CD4-positive, alpha-beta T cell (primary cell): ENCODE measurements around the gene CARS2. TPM values are rescaled to one million over a fixed set of nuclear protein-coding genes. Genes with fewer than 3 reads are reported as not detected.
A peak's percentile ranks its signal among the peaks of the same experiment; 100 is the strongest.

ENCODE experiments used
- ATAC-seq: fragments of 200-7000 bp; cut with Tn5 transposase; one replicate; pipeline ENCODE4 v1.10.0; 2022; ENCODE audit warnings: mild to moderate bottlenecking; ENCODE audit not compliant: poor library complexity
- CTCF ChIA-PET: fragments of 350-600 bp; sonication (Branson Sonifier 250); formaldehyde crosslinking; loops from one replicate; lab custom pipeline; 2021; ENCODE audit warnings: antibody characterized with exemption, inconsistent platforms; lab: Charles Lee
- POLR2A ChIA-PET: fragments of 350-600 bp; sonication (Branson Sonifier 250); formaldehyde crosslinking; loops from one replicate; lab custom pipeline; 2021; ENCODE audit warnings: antibody characterized with exemption, inconsistent platforms; lab: Charles Lee
- DNase-seq, 14 experiments: peaks; one replicate each; pipeline ENCODE4 v3.0.0-alpha.2; 2013 to 2020; ENCODE audit warnings: mixed read lengths in 2 of 14
- H3K27ac ChIP-seq, 2 donors: one replicate each; pipeline versions ENCODE4 v1.5.1 to v1.7.0; 2013; ENCODE audit warnings: low read length in 2 of 2, low read depth in 1 of 2, mild to moderate bottlenecking in 1 of 2
- H3K27me3 ChIP-seq, 2 experiments: 1 replicate in 1 of 2; 2 replicates in 1 of 2; pipeline versions ENCODE4 v1.6.1 to v1.7.0; 2013; ENCODE audit warnings: low read length in 2 of 2, control low read depth in 1 of 2, mild to moderate bottlenecking in 1 of 2, moderate library complexity in 1 of 2; ENCODE audit not compliant: insufficient read depth in 2 of 2, control insufficient read depth in 1 of 2
- H3K36me3 ChIP-seq: one replicate; pipeline ENCODE4 v1.6.1; 2013; ENCODE audit warnings: low read length, control low read depth; ENCODE audit not compliant: insufficient read depth
- H3K4me1 ChIP-seq: one replicate; pipeline ENCODE4 v1.6.1; 2013; ENCODE audit warnings: low read length, control low read depth; ENCODE audit not compliant: insufficient read depth
- H3K4me3 ChIP-seq: one replicate; pipeline ENCODE4 v1.5.1; 2013; ENCODE audit warnings: mild to moderate bottlenecking, low read length, moderate library complexity
- H3K9me3 ChIP-seq, 2 experiments: 1 replicate in 1 of 2; 2 replicates in 1 of 2; pipeline versions ENCODE4 v1.6.1 to v1.7.0; 2013; ENCODE audit warnings: low read length in 2 of 2, mild to moderate bottlenecking in 2 of 2, control low read depth in 1 of 2, moderate library complexity in 1 of 2; ENCODE audit not compliant: control insufficient read depth in 1 of 2, insufficient read depth in 1 of 2
- H3K27ac Mint-ChIP-seq: one replicate; pipeline ENCODE4 v1.8.0; 2020; ENCODE audit warnings: mixed read lengths
- H3K27me3 Mint-ChIP-seq: one replicate; pipeline ENCODE4 v1.8.0; 2021; ENCODE audit warnings: mixed read lengths
- H3K36me3 Mint-ChIP-seq: one replicate; pipeline ENCODE4 v1.8.0; 2021; ENCODE audit warnings: low read depth, mixed read lengths
- H3K4me1 Mint-ChIP-seq: one replicate; pipeline ENCODE4 v1.8.0; 2021; ENCODE audit warnings: low read depth, mixed read lengths
- H3K4me3 Mint-ChIP-seq: one replicate; pipeline ENCODE4 v1.8.0; 2020; ENCODE audit warnings: mild to moderate bottlenecking, mixed read lengths
- H3K9me3 Mint-ChIP-seq: one replicate; pipeline ENCODE4 v1.8.0; 2020; ENCODE audit warnings: mixed read lengths
- intact Hi-C, 2 experiments: fragments of 100-400 bp; cut with DNase I in 1 of 2; cut with micrococcal nuclease in 1 of 2; formaldehyde crosslinking; loops; one replicate each; pipeline versions ENCODE4 v1.15.1 to v1.9.0; 2023 to 2025; cut with DNase I, micrococcal nuclease
- total RNA-seq, 174 experiments: library from RNA in 2 of 174; stranded (reverse) in 2 of 174; gene quantifications; one replicate each; pipeline ENCODE4 v1.2.3 and lab custom pipeline; 2021 to 2026
- TF ChIP-seq, protein P1 (sequence below): fragments of 200-600 bp; IDR thresholded peaks from one replicate; pipeline ENCODE4 v1.8.0; 2022; ENCODE audit warnings: antibody characterized with exemption, mild to moderate bottlenecking

CARS2 gene
- total RNA-seq, 2 experiments from 2014 or later, result 50.2 to 56.5 TPM

DNA sequence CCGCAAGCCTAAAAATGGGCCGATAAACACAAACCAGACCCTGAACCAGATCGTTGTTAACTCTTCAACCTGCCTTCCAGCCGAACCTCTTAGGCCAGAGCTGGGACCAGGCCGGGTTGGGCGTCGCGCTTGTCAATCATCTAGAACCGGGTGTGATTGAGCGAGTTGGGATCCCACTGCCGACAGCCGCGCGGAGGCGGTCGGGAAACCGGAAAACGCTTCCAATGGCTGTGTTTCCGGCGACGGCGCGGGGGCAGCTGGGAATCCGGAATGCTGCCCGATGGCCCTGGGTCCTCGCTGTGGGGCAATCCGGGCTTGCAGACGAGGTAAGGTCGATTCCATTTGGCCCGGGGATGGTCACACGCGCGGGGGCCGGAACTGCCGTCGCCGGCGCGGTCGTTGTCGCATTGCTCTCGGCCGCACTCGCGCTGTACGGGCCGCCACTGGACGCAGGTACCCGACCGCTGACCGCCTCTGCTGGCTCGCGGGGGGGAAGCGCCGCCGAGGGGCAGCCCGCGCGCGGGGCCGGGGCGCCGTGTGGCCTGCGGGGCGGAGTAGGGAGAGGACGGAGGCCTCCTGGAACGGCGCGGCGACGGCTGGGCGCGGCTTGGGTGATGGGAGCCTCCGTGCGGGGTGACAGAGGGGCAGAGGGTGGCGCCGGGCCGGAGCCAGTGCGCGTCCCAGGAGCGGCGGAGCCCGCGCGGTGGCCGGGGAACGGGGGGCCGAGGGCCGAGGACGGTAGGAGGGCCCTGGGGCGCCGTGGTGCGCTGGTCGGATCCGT, 90.4 kb downstream of the CARS2 start, which contains the start of gene NAXD:
NAXD (plus strand) TSS at position 224 of the 781 bp plus-strand sequence; CDS start at position 281, 57 bp downstream.
- peaks cover 11% of the 10 kb centered on the region for H3K36me3 Mint-ChIP-seq
- peaks cover 0 to 5% of the 10 kb centered on the region in 2 experiments for H3K9me3 ChIP-seq
- H3K27me3 ChIP-seq, result no peaks in the 10 kb centered on the region
- H3K9me3 Mint-ChIP-seq, result peaks cover 2% of the 10 kb centered on the region
- TF ChIP-seq, protein P1, sequence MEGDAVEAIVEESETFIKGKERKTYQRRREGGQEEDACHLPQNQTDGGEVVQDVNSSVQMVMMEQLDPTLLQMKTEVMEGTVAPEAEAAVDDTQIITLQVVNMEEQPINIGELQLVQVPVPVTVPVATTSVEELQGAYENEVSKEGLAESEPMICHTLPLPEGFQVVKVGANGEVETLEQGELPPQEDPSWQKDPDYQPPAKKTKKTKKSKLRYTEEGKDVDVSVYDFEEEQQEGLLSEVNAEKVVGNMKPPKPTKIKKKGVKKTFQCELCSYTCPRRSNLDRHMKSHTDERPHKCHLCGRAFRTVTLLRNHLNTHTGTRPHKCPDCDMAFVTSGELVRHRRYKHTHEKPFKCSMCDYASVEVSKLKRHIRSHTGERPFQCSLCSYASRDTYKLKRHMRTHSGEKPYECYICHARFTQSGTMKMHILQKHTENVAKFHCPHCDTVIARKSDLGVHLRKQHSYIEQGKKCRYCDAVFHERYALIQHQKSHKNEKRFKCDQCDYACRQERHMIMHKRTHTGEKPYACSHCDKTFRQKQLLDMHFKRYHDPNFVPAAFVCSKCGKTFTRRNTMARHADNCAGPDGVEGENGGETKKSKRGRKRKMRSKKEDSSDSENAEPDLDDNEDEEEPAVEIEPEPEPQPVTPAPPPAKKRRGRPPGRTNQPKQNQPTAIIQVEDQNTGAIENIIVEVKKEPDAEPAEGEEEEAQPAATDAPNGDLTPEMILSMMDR, result no peak
- H3K4me1 ChIP-seq, result peaks cover 22% of the 10 kb centered on the region
- H3K27ac ChIP-seq, result peak within 1 kb of the TSS; percentile 22 to 56
- peak within 1 kb of the TSS; percentile 85 for H3K4me3 ChIP-seq
- ChIA-PET POLR2A (interaction anchor here (0.9 to 2.3 kb wide), 7 partner anchors 22 to 300 kb away, joined by 3 to 17 read pairs (median 5); partner anchors contain the start of gene RAB20), CTCF (no interaction called here)
- DNase-seq (peak; percentile 57 to 85 (median 67)), ATAC-seq (peak; percentile 79)
- intact Hi-C loops, result loop anchor here (5.0 to 10.0 kb wide), 2 partner anchors 99 to 297 kb away; partner anchors contain the start of gene ING1 (in 1 of the 2)
- peaks cover under 1% of the 10 kb centered on the region for H3K27me3 Mint-ChIP-seq
- H3K36me3 ChIP-seq, result no peaks in the 10 kb centered on the region
- peak within 1 kb of the TSS; percentile 83 for H3K27ac Mint-ChIP-seq
- H3K4me3 Mint-ChIP-seq, result peak within 1 kb of the TSS; percentile 89
- H3K4me1 Mint-ChIP-seq, result peaks cover 42% of the 10 kb centered on the region

DNA sequence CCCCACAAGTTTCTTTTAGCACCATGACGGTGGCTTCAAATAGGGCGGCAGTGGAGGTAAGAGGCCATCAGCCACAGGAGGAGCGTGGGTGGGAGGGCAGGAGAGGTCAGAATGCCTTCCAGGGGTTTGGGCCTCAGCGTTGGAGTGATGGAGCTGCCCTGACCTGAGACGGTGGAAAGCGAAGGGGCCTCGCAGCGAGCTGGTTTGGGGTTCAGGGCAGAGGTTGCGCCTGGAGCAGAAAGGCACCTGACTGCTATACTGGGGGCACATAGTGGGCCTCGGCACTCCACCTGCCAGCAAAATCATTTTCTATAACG, 91.0 kb downstream of the CARS2 start:
- Histone ChIP-seq H3K36me3 (no peaks in the 10 kb centered on the region), H3K4me1 (peaks cover 22% of the 10 kb centered on the region), H3K9me3 (peaks cover 0 to 5% of the 10 kb centered on the region in 2 experiments), H3K27me3 (no peaks in the 10 kb centered on the region), H3K27ac (peak overlapping the region in 1 of 2 donors; percentile 1), H3K4me3 (peak overlapping the region; percentile 85)
- TF ChIP-seq, protein P1, result no peak
- POLR2A ChIA-PET, result interaction anchor here (1.0 to 2.3 kb wide), 4 partner anchors 53 to 300 kb away, joined by 3 to 17 read pairs (median 8); partner anchors contain the start of gene RAB20
- peaks cover 2% of the 10 kb centered on the region for H3K9me3 Mint-ChIP-seq
- H3K4me3 Mint-ChIP-seq, result peak overlapping the region; percentile 89
- CTCF ChIA-PET, result no interaction called here
- no peak for DNase-seq
- H3K27ac Mint-ChIP-seq, result peak overlapping the region; percentile 82
- H3K4me1 Mint-ChIP-seq, result peaks cover 39% of the 10 kb centered on the region
- peaks cover 11% of the 10 kb centered on the region for H3K36me3 Mint-ChIP-seq
- ATAC-seq, result no peak
- intact Hi-C loops, result loop anchor here (5.0 to 10.0 kb wide), 2 partner anchors 100 to 297 kb away; partner anchors contain the start of gene ING1 (in 1 of the 2)
- peaks cover 4% of the 10 kb centered on the region for H3K27me3 Mint-ChIP-seq

DNA sequence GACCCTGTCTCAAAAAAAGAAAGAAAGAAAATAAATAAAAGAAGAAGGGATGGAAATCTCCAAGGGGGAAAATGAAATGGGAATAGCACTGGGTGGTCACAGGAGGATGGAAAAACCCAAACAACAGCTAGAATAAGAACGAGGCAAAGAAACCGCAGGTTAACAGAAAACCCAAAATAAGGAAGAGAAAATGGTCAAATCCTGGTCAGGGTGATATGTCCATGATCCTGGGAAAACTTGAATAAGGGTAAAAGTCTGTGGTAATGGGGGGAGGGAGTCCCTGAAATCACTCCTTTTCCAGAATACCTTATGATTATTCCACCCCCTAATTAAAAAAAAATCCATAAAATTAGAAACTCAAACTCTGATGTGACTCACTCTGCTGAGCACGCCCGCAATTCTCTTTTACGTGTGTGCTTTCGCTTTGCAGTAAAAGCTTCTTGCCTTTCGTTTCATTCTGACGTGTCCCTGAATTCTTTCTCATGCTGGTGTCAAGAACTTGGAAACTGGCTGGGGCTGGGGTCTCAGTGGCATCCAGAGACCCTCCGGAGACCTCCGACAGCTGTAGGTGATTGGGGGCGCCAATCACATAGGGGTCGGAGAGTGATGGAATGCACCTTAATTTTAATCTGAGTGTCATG, 94.8 kb downstream of the CARS2 start:
- H3K27ac ChIP-seq, result no peak overlapping the region
- intact Hi-C loops, result loop anchor here (5.0 to 10.0 kb wide), 2 partner anchors 91 to 104 kb away; partner anchors contain the start of gene ING1 (in 1 of the 2)
- Mint-ChIP-seq H3K4me1 (peaks cover 6% of the 10 kb centered on the region), H3K27me3 (peaks cover 4% of the 10 kb centered on the region), H3K27ac (no peak overlapping the region), H3K9me3 (peaks cover 2% of the 10 kb centered on the region), H3K36me3 (peaks cover 5% of the 10 kb centered on the region), H3K4me3 (peak overlapping the region; percentile 17)
- ChIA-PET CTCF (no interaction called here), POLR2A (interaction anchor here (0.6 kb wide), 1 partner anchor 201 kb away, joined by 4 read pairs; no protein-coding TSS in a partner anchor)
- ATAC-seq, result no peak
- H3K4me1 ChIP-seq, result peaks cover 6% of the 10 kb centered on the region
- peak in 2 of 14 experiments; percentile 20 to 33 for DNase-seq
- TF ChIP-seq, protein P1, result no peak
- no peaks in the 10 kb centered on the region for H3K27me3 ChIP-seq
- no peaks in the 10 kb centered on the region for H3K36me3 ChIP-seq
- H3K4me3 ChIP-seq, result peak overlapping the region; percentile 15
- H3K9me3 ChIP-seq, result peaks cover 0 to 5% of the 10 kb centered on the region in 2 experiments
